Adrenal gland (tissue), 5 donors: ENCODE data around the gene POLR1A.

ENCODE experiments used
- POLR2A ChIP-seq, 2 donors: fragments of 450-650 bp; IDR thresholded peaks; one replicate each; pipeline ENCODE4 v1.6.1; 2017; ENCODE audit warnings: antibody characterized with exemption in 2 of 2, mild to moderate bottlenecking in 2 of 2, moderate library complexity in 1 of 2
- TF ChIP-seq, protein P1 (sequence below), 6 experiments: fragments of 450-650 bp in 4 of 6; fragments of 200-600 bp in 2 of 6; sonication (generic) in 1 of 6; IDR thresholded peaks; 1 replicate in 5 of 6; 2 replicates in 1 of 6; pipeline versions ENCODE4 v1.5.1 to v1.8.0; 2016 to 2021; ENCODE audit warnings: antibody characterized with exemption in 6 of 6, mild to moderate bottlenecking in 2 of 6, moderate library complexity in 1 of 6
- donor health status: DM: no; HTN: no; CAD: no.

DNA sequence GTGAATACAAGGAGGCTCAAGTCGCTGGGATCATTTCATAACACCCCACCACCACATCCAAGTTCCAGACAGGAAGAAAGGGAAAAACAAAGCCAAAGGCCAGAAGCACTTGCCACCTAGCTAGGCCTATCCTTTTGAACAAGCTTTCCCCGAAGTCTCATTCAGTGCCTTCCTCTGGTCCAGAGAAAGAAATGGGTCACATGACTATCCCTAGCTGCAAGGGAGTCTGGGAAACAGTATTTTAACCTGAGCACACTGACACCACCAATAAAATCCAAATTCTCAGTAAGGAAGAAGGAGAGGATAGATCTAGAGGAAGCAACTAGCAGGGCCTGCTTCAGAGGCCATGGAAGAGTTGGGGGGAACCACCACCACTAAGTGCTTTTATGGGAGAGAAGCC lies 91.2 kb downstream of the POLR1A start:
- TF ChIP-seq, protein P1, sequence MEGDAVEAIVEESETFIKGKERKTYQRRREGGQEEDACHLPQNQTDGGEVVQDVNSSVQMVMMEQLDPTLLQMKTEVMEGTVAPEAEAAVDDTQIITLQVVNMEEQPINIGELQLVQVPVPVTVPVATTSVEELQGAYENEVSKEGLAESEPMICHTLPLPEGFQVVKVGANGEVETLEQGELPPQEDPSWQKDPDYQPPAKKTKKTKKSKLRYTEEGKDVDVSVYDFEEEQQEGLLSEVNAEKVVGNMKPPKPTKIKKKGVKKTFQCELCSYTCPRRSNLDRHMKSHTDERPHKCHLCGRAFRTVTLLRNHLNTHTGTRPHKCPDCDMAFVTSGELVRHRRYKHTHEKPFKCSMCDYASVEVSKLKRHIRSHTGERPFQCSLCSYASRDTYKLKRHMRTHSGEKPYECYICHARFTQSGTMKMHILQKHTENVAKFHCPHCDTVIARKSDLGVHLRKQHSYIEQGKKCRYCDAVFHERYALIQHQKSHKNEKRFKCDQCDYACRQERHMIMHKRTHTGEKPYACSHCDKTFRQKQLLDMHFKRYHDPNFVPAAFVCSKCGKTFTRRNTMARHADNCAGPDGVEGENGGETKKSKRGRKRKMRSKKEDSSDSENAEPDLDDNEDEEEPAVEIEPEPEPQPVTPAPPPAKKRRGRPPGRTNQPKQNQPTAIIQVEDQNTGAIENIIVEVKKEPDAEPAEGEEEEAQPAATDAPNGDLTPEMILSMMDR (IDR thresholded peaks at IDR 0.05): no peak
- TF ChIP-seq POLR2A (IDR thresholded peaks at IDR 0.05): no peak
